ENCODE results near the gene COBL. TPM values are rescaled to one million over a fixed set of nuclear protein-coding genes. Genes with fewer than 3 reads are reported as not detected.

COBL gene
- total and polyA plus RNA-seq, 2 experiments from 2014 or later = not detected

- in situ Hi-C loops (cut with MboI) = no loop called here
- Histone ChIP-seq H3K27ac (no peak overlapping the region), H3K36me3 (ENCODE audit: low read depth) (no peaks in the 10 kb centered on the region), H3K9ac (no peak overlapping the region), H3K27me3 (replicated peaks; ENCODE audit: insufficient read depth) (peaks cover 14% of the 10 kb centered on the region; the same call in 1 of the 2 replicates), H3K79me2 (ENCODE audit: insufficient read depth) (no peaks in the 10 kb centered on the region), H3K4me2 (ENCODE audit: unreplicated experiment) (no peak overlapping the region), H4K20me1 (ENCODE audit: insufficient read depth) (no peaks in the 10 kb centered on the region), H3K4me3 (no peak overlapping the region), H3K4me1 (ENCODE audit: insufficient read depth) (no peaks in the 10 kb centered on the region), H3K9me3 (ENCODE audit: low read depth) (no peaks in the 10 kb centered on the region), H3K9me2 (ENCODE audit: insufficient read depth) (no peaks in the 10 kb centered on the region), H2AFZ (no peak overlapping the region), H3F3A (ENCODE audit: insufficient read depth) (no peaks in the 10 kb centered on the region)
- TF ChIP-seq EZH2 (IDR thresholded peaks at IDR 0.05; ENCODE audit: insufficient read depth, poor library complexity, severe bottlenecking) (no peak), EZH2phosphoT487 (IDR thresholded peaks at IDR 0.05; ENCODE audit: insufficient read depth, low read depth) (no peak)
- no peak for DNase-seq
- 13 to 16% methylated on average over 5 of the region's 5 CpGs for WGBS, 2 experiments (ENCODE audit: low coverage in 1 of 2, low lambda C conversion rate in 2 of 2, missing lambda C conversion rate in 2 of 2)
These were observed 85.9 kb downstream of the COBL start for GRCh38 chr7:51230723-51231122.

DNA sequence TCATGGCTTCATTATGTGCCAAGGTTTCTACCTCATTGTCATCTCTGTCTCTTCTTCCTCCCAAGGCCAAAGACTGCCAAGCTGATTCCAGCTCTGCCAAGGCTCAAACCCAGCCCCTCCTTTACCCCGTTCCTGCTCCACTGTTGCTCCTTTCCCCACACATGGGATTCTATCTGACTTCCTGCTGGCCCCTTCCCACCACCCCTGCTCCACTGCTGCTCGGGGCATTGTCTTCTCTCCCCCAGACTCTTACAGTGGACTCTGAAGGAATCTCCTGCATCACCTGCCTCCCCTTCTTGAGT is 86.3 kb downstream of the COBL start:
- Histone ChIP-seq H3K27ac (no peak overlapping the region), H3K9me3 (ENCODE audit: low read depth) (no peaks in the 10 kb centered on the region), H3K9ac (no peak overlapping the region), H4K20me1 (ENCODE audit: insufficient read depth) (no peaks in the 10 kb centered on the region), H3K4me3 (no peak overlapping the region), H3K27me3 (replicated peaks; ENCODE audit: insufficient read depth) (peaks cover 14% of the 10 kb centered on the region; the same call in 1 of the 2 replicates), H3K9me2 (ENCODE audit: insufficient read depth) (no peaks in the 10 kb centered on the region), H2AFZ (no peak overlapping the region), H3K4me2 (ENCODE audit: unreplicated experiment) (no peak overlapping the region), H3F3A (ENCODE audit: insufficient read depth) (no peaks in the 10 kb centered on the region), H3K36me3 (ENCODE audit: low read depth) (no peaks in the 10 kb centered on the region), H3K4me1 (ENCODE audit: insufficient read depth) (no peaks in the 10 kb centered on the region), H3K79me2 (ENCODE audit: insufficient read depth) (no peaks in the 10 kb centered on the region)
- in situ Hi-C loops (cut with MboI) = no loop called here
- TF ChIP-seq EZH2phosphoT487 (IDR thresholded peaks at IDR 0.05; ENCODE audit: insufficient read depth, low read depth) (no peak), EZH2 (IDR thresholded peaks at IDR 0.05; ENCODE audit: insufficient read depth, poor library complexity, severe bottlenecking) (no peak)
- no peak for DNase-seq
- 18 to 30% methylated on average over 2 of the region's 2 CpGs for WGBS, 2 experiments (ENCODE audit: low coverage in 1 of 2, low lambda C conversion rate in 2 of 2, missing lambda C conversion rate in 2 of 2)

DNA sequence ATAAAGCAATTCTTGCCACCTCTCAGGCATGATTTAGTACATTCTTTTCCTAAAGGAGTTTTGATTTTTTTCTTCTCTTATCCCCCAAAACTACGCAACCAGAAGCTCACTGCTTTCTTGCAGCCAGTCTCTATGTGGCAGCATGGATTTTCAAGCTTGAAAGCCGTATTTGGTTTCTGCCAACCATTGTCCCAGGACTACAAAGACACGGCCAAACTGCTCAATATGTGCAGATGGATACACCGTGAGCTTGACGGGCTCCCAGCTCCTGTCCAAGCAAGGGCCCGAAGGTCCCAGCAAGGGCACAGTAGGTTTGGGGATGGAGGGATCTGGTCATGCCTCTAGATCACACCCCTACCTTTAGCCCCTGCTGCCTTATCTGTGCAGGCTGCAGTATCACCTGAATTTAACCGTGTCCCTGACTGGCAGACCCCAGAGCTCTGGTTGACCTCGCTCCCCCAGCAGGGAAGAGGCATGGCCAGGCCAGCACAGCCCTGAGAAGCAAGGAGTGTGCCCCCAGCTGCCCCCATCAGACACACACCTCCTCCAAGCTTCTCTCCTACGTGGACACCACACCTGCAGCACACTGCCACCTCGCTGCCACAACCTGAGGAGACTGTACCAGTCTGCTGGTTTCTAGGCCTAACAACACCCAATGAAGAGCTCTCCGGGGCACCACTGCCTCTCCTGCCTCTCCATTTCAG is 86.8 kb downstream of the COBL start:
- in situ Hi-C loops (cut with MboI) = no loop called here
- no peaks in the 10 kb centered on the region for H3K36me3 ChIP-seq (ENCODE audit: low read depth)
- H2AFZ ChIP-seq = no peak overlapping the region
- no peak overlapping the region for H3K4me2 ChIP-seq (ENCODE audit: unreplicated experiment)
- TF ChIP-seq EZH2 (IDR thresholded peaks at IDR 0.05; ENCODE audit: insufficient read depth, poor library complexity, severe bottlenecking) (no peak), EZH2phosphoT487 (IDR thresholded peaks at IDR 0.05; ENCODE audit: insufficient read depth, low read depth) (no peak)
- no peaks in the 10 kb centered on the region for H3K4me1 ChIP-seq (ENCODE audit: insufficient read depth)
- H3K27me3 ChIP-seq (replicated peaks; ENCODE audit: insufficient read depth) = peaks cover 14% of the 10 kb centered on the region; the same call in 1 of the 2 replicates
- no peaks in the 10 kb centered on the region for H3K9me2 ChIP-seq (ENCODE audit: insufficient read depth)
- no peaks in the 10 kb centered on the region for H3K9me3 ChIP-seq (ENCODE audit: low read depth)
- WGBS, 2 experiments (ENCODE audit: low coverage in 1 of 2, low lambda C conversion rate in 2 of 2, missing lambda C conversion rate in 2 of 2) = 29 to 31% methylated on average over 10 to 11 of the region's 11 CpGs
- H3K27ac ChIP-seq = no peak overlapping the region
- DNase-seq = no peak
- no peak overlapping the region for H3K4me3 ChIP-seq
- H3F3A ChIP-seq (ENCODE audit: insufficient read depth) = no peaks in the 10 kb centered on the region
- no peaks in the 10 kb centered on the region for H4K20me1 ChIP-seq (ENCODE audit: insufficient read depth)
- no peaks in the 10 kb centered on the region for H3K79me2 ChIP-seq (ENCODE audit: insufficient read depth)
- H3K9ac ChIP-seq = no peak overlapping the region

DNA sequence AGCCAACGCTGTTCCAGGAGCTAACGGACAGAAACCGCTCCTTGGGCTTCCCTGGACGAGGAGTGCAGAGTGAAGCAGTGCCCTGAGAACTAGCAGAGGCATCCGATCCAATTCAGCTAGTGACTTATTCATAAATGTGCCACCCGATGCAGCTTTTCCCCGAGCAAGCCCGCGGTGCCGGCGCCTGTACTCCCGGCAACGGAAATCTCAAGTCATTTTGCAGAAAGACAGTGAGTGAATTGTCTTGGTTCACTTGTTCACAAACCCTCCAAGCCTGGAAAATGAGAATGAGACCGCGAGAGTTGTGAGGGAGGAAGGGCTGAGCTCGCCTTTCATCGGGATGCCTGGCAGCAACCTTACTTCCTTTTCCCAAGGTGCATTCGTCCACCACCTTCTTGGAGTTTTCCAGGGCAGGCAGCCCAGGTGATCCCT is 87.5 kb downstream of the COBL start:
- no peaks in the 10 kb centered on the region for H3K9me3 ChIP-seq (ENCODE audit: low read depth)
- in situ Hi-C loops (cut with MboI) = no loop called here
- H3K36me3 ChIP-seq (ENCODE audit: low read depth) = no peaks in the 10 kb centered on the region
- no peaks in the 10 kb centered on the region for H4K20me1 ChIP-seq (ENCODE audit: insufficient read depth)
- H3K27me3 ChIP-seq (replicated peaks; ENCODE audit: insufficient read depth) = peaks cover 14% of the 10 kb centered on the region; the same call in 1 of the 2 replicates
- no peak overlapping the region for H3K4me2 ChIP-seq (ENCODE audit: unreplicated experiment)
- no peak overlapping the region for H3K4me3 ChIP-seq
- H2AFZ ChIP-seq = no peak overlapping the region
- H3K27ac ChIP-seq = no peak overlapping the region
- H3F3A ChIP-seq (ENCODE audit: insufficient read depth) = no peaks in the 10 kb centered on the region
- H3K79me2 ChIP-seq (ENCODE audit: insufficient read depth) = no peaks in the 10 kb centered on the region
- DNase-seq = no peak
- H3K4me1 ChIP-seq (ENCODE audit: insufficient read depth) = no peaks in the 10 kb centered on the region
- H3K9me2 ChIP-seq (ENCODE audit: insufficient read depth) = no peaks in the 10 kb centered on the region
- H3K9ac ChIP-seq = no peak overlapping the region
- no peak for TF ChIP-seq EZH2 (IDR thresholded peaks at IDR 0.05; ENCODE audit: insufficient read depth, poor library complexity, severe bottlenecking)
- TF ChIP-seq EZH2phosphoT487 (IDR thresholded peaks at IDR 0.05; ENCODE audit: insufficient read depth, low read depth) = no peak
- 37 to 41% methylated on average over 18 of the region's 18 CpGs for WGBS, 2 experiments (ENCODE audit: low coverage in 1 of 2, low lambda C conversion rate in 2 of 2, missing lambda C conversion rate in 2 of 2)

All from GM23248 (cell line).